Activated T-helper 1 cell treated with anti-CD3 and anti-CD28 coated beads, Interleukin-12 subunit alpha, Interleukin-12 subunit beta, Interleukin-2, Interleukin-4 antibody, amounts not matched to agents 30 ng/mL and 10 ng/mL and 1 ng/mL, durations not matched to agents 14 hours and 24 hours and 36 hours (primary cell): ENCODE data around the gene LRP8. TPM values are rescaled to one million over a fixed set of nuclear protein-coding genes. Genes with fewer than 3 reads are reported as not detected.

Experiments used
- DNase-seq: peaks from one replicate; pipeline ENCODE4 v3.0.0; 2021; ENCODE audit warnings: low spot score
- H3K27ac Mint-ChIP-seq: one replicate; pipeline ENCODE4 v1.8.0; 2021; ENCODE audit warnings: mild to moderate bottlenecking, mixed read lengths
- H3K27me3 Mint-ChIP-seq: one replicate; pipeline ENCODE4 v1.8.0; 2022; ENCODE audit warnings: mild to moderate bottlenecking, moderate library complexity, mixed read lengths; ENCODE audit not compliant: insufficient read depth
- H3K36me3 Mint-ChIP-seq: one replicate; pipeline ENCODE4 v1.8.0; 2021; ENCODE audit warnings: low read depth, mixed read lengths
- H3K4me1 Mint-ChIP-seq: one replicate; pipeline ENCODE4 v1.8.0; 2021; ENCODE audit warnings: low read depth, mixed read lengths
- H3K4me3 Mint-ChIP-seq: one replicate; pipeline ENCODE4 v1.8.0; 2021; ENCODE audit warnings: mild to moderate bottlenecking, moderate library complexity, mixed read lengths
- H3K9me3 Mint-ChIP-seq: one replicate; pipeline ENCODE4 v1.8.0; 2021; ENCODE audit warnings: mixed read lengths
- intact Hi-C: fragments of 100-400 bp; cut with micrococcal nuclease; formaldehyde crosslinking; loops from one replicate; pipeline ENCODE4 v1.15.1; 2024
- total RNA-seq: library from RNA; stranded (reverse); gene quantifications from 2 replicates; pipeline ENCODE4 v1.2.3, GENCODE V29; 2022

The LRP8 gene
- total RNA-seq, 1 donor from 2014 or later, result 87.4 TPM

DNA sequence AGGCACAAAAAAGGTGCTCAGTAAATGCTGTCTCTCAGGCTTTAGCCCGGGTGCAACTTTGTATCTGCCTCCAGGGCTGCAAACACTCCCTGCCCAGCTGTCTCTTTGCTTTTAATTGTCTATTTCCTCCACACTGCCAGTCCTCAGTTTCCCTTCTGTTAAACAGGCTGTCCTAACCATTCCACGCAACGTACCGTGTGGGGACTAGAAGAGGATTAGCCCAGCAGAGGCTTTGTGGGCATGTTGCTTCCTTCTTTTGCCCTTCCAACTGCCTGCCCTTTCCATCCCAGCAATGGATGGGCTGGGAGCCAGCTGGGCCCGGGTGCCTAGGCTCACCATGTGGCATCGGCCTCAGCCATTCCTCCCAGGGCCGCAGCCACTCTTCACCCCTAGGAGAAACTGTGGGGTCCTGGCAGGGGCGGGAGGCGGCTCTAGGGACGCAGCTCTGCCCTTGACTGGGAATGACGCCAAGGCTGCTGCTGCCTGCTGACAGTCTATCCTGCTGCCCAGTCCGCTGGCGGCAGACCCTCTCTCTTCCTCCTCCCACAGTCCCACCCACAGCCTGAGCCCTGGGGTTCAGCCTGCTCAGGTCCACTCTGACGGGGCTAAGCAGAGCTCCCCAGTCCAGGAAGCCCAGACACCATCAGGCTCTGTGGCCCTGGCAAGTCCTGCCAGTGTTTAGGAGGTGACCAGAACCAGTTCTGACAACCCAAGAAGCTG lies 40.6 kb upstream of the LRP8 start:
- Mint-ChIP-seq H3K27me3 (peaks cover 1% of the 10 kb centered on the region), H3K4me3 (peak overlapping the region; percentile 78), H3K36me3 (no peaks in the 10 kb centered on the region), H3K27ac (peak overlapping the region; percentile 72), H3K9me3 (no peaks in the 10 kb centered on the region), H3K4me1 (peaks cover 15% of the 10 kb centered on the region)
- intact Hi-C loops, result loop anchor here (1.0 kb wide), 1 partner anchor 42 kb away; no protein-coding TSS in a partner anchor
- no peak for DNase-seq

DNA sequence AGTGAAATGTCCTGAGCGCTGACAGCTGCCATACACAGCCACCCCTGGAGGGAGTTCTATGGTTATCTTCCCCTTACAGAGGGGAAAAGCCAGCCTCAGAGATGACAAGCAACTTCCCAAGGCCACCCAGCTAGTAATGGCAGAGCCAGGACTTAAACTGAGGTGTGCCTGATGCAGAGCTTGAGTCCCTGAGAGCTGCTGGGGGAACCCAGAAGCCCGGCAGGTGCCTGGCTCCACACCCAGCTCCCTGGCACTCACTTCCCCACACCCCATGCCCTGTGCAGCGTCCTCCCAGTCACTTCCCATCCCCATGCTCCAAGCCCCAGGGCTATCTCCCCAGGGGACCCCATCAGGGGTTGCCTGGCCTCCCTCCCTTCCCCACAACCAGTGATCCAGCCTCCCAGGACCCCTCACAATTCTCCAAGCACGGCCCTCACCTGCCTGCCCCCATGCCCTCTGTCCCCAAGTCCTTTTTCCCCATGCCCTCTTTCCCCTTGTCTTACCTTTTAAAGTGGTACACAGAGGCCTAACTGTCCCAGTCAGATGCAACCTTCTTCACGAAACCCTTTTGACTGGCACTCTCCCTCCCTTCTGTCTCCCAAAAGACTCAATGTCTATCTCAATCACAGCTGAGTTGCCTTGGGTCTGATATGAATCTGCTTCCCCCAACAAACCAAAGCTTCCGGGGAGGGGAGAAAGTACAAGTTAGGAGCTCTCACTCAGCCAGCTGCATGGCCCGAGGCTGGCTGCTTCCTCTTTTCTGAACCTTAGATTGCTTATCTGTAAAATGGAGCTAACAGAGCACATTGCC lies 39.8 kb upstream of the LRP8 start:
- Mint-ChIP-seq H3K4me1 (peaks cover 15% of the 10 kb centered on the region), H3K4me3 (peak overlapping the region; percentile 78), H3K27ac (peak overlapping the region; percentile 72), H3K27me3 (peaks cover 1% of the 10 kb centered on the region), H3K36me3 (no peaks in the 10 kb centered on the region), H3K9me3 (no peaks in the 10 kb centered on the region)
- intact Hi-C loops, result loop anchor here (1.0 kb wide), 1 partner anchor 41 kb away; no protein-coding TSS in a partner anchor
- peak; percentile 27 for DNase-seq

DNA sequence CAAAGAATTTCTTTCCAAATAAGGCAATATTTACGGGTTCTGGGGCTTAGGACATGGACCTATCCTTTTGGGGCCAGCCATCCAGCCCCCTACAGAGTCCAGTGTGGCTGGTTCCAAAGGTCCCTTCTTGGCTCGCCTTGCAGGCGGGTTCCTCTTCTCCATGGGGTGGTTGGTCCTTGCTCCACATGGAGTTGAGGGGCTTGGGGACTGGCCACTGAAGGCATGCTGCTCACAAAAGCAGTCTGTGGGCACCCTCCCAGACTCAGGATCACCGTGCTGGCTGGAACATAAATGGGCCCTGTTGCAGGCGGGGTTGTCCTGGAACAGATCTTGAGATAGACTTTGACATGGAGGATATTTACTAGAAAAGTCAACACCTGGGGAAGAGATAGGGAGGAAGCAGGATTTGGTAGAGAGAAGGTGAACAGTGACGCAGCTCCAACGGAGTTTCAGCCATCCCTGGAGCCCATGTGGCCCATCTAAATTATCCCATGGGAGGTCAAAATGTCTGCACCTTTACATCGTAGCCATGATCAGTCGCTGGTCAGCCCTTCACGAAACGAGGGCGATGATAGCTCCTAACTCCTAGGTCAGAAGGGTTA lies 39.1 kb upstream of the LRP8 start:
- Mint-ChIP-seq H3K27me3 (peaks cover 1% of the 10 kb centered on the region), H3K4me1 (peaks cover 15% of the 10 kb centered on the region), H3K27ac (no peak overlapping the region), H3K36me3 (no peaks in the 10 kb centered on the region), H3K4me3 (no peak overlapping the region), H3K9me3 (no peaks in the 10 kb centered on the region)
- no peak for DNase-seq
- intact Hi-C loops, result no loop called here

DNA sequence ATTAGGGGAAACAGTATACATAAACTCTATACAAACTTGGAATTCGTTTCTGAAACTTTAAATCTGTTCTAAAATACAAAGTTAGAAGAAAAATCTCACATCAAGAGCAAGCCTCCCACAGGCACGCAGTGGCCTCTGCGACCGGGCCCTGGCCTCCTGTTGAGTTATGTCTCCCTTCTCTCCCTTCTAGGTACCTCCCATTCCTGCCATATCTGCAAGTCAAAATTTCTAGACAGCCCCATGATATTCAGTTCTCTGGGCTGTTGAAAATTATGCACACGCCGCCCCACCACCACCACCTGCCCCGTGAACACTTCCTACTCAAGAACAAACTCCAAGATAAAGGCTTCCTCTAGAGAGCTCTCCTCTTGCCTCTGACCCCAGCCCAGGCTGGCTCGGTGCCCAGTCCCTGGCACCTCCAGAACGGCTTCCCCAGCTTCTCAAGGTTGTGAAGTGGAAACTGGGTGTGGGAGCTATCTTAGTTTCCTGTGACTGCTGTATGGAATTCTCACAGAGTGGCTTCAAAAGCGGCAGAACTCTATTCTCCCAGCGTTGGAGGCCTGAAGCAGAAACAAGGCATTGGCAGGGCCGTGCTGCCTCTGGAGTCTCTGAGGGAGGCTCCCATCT lies 37.7 kb upstream of the LRP8 start:
- intact Hi-C loops, result no loop called here
- peaks cover 1% of the 10 kb centered on the region for H3K27me3 Mint-ChIP-seq
- H3K4me1 Mint-ChIP-seq, result peaks cover 15% of the 10 kb centered on the region
- H3K4me3 Mint-ChIP-seq, result no peak overlapping the region
- no peak overlapping the region for H3K27ac Mint-ChIP-seq
- DNase-seq, result no peak
- no peaks in the 10 kb centered on the region for H3K36me3 Mint-ChIP-seq
- no peaks in the 10 kb centered on the region for H3K9me3 Mint-ChIP-seq

DNA sequence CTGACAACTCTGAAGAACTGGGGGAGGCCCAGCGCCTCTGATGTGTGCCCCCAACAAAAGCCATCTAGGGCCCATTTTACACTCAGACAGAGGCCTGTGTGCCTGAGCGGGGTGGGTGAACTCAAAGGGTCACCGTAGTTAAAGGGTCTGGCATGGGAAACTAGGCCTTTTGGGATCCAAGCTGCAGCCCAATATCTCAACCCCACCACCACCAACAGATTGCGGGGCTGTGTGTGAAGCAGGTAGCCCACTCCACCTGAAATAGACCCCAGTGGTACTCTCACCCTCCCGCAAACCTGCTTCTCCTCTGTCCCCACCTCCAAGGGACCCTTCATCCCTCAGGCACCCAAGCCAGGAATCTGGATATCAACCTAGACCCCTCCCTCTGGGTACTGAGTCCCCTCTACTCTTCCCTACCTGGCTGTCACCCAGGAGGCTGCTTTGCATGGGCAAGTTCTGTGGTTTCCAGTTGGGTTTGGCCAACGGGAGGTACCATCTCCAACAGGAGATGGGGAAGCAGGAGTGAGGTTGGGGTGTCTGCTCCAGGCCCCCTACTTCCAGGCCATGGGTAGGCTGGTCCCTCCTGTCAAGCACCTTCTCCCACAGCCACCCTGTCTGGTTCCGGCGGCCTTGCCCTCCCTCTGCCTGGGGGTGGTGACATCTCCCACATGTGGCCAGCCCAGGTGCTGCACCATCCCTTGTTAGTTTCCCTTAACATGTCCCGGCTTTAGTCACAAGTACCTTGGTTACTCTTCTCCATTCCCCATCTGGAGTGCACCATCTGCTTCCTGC lies 35.2 kb upstream of the LRP8 start:
- H3K36me3 Mint-ChIP-seq, result no peaks in the 10 kb centered on the region
- H3K4me1 Mint-ChIP-seq, result peaks cover 4% of the 10 kb centered on the region
- peaks cover 21% of the 10 kb centered on the region for H3K27me3 Mint-ChIP-seq
- no peak overlapping the region for H3K4me3 Mint-ChIP-seq
- DNase-seq, result no peak
- H3K27ac Mint-ChIP-seq, result peak overlapping the region; percentile 34
- intact Hi-C loops, result no loop called here
- no peaks in the 10 kb centered on the region for H3K9me3 Mint-ChIP-seq

DNA sequence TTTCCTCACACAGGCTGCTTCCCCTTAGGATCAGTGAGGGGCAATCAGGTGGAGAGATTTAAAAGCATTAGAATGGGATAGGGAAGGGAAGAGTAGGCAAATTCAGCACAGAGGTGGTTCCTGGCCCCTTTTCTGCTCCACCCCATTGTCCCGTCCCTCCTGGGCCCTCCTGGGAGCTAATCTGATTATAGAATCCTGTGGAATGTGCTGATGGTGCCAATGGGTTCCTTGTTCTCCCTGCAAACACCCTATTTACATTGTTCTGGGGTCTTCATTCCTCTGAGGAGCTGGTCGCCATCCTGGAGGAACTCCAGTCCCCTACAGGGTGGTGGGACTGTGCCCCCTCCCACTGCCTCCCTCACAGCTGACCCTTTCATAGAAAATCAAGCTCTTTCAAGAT lies 34.4 kb upstream of the LRP8 start:
- Mint-ChIP-seq H3K36me3 (no peaks in the 10 kb centered on the region), H3K9me3 (no peaks in the 10 kb centered on the region), H3K4me1 (no peaks in the 10 kb centered on the region), H3K4me3 (no peak overlapping the region), H3K27me3 (peaks cover 24% of the 10 kb centered on the region), H3K27ac (no peak overlapping the region)
- intact Hi-C loops, result no loop called here
- DNase-seq, result no peak

GRCh38 chr1:53361541-53361961 lies 33.7 kb upstream of the LRP8 start:
- no peak overlapping the region for H3K4me3 Mint-ChIP-seq
- H3K27me3 Mint-ChIP-seq, result peaks cover 30% of the 10 kb centered on the region
- no peak for DNase-seq
- H3K27ac Mint-ChIP-seq, result no peak overlapping the region
- intact Hi-C loops, result no loop called here
- no peaks in the 10 kb centered on the region for H3K36me3 Mint-ChIP-seq
- peaks cover 5% of the 10 kb centered on the region for H3K9me3 Mint-ChIP-seq
- H3K4me1 Mint-ChIP-seq, result no peaks in the 10 kb centered on the region

GRCh38 chr1:53359934-53360276 lies 32.0 kb upstream of the LRP8 start:
- Mint-ChIP-seq H3K4me3 (no peak overlapping the region), H3K9me3 (peaks cover 5% of the 10 kb centered on the region), H3K27me3 (peaks cover 31% of the 10 kb centered on the region), H3K27ac (no peak overlapping the region), H3K36me3 (no peaks in the 10 kb centered on the region), H3K4me1 (no peaks in the 10 kb centered on the region)
- intact Hi-C loops, result no loop called here
- no peak for DNase-seq

DNA sequence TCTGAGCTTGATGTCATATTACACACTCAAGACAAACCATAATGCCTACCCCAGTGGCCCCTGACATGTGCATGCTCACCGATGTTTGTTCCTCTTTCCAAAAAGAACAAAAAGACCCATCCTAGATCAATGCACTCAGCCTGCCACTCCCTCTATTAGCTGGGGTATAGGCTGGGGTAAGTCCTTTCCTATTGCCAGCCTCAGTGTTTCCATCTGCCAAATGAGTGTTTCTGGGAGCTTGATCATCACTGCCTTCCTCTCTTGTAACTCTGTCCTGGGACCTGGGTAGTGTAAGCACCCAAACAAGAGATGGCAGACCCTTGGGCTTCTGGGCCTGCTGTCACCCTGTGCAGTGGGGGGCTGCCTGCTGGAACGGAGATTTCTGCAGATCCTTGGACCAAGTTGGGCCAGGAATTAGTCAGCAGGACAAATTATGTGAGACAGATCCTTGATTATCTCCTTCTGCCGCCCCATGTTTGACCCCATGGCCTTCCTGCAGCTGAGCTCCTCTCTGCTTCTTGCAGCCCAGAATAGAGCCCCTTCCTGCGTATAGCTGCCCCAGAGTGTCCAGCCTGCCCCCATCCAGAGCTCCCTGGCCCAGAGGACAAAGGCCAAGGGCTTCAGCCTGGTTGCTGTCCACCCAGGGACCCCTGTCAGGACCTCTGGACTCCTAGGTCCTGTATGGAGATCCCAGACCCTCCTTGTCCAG lies 31.5 kb upstream of the LRP8 start:
- peaks cover 31% of the 10 kb centered on the region for H3K27me3 Mint-ChIP-seq
- no peak overlapping the region for H3K4me3 Mint-ChIP-seq
- intact Hi-C loops, result no loop called here
- H3K36me3 Mint-ChIP-seq, result no peaks in the 10 kb centered on the region
- H3K27ac Mint-ChIP-seq, result no peak overlapping the region
- DNase-seq, result no peak
- no peaks in the 10 kb centered on the region for H3K4me1 Mint-ChIP-seq
- H3K9me3 Mint-ChIP-seq, result peaks cover 5% of the 10 kb centered on the region

GRCh38 chr1:53356637-53357036 lies 28.8 kb upstream of the LRP8 start:
- no peak overlapping the region for H3K27ac Mint-ChIP-seq
- intact Hi-C loops, result no loop called here
- H3K4me1 Mint-ChIP-seq, result no peaks in the 10 kb centered on the region
- no peak overlapping the region for H3K4me3 Mint-ChIP-seq
- H3K27me3 Mint-ChIP-seq, result peaks cover 51% of the 10 kb centered on the region
- peaks cover 5% of the 10 kb centered on the region for H3K9me3 Mint-ChIP-seq
- no peak for DNase-seq
- no peaks in the 10 kb centered on the region for H3K36me3 Mint-ChIP-seq

GRCh38 chr1:53354119-53354518 lies 26.2 kb upstream of the LRP8 start:
- Mint-ChIP-seq H3K4me1 (no peaks in the 10 kb centered on the region), H3K27me3 (peaks cover 40% of the 10 kb centered on the region), H3K4me3 (no peak overlapping the region), H3K36me3 (no peaks in the 10 kb centered on the region), H3K27ac (no peak overlapping the region), H3K9me3 (peaks cover 5% of the 10 kb centered on the region)
- no peak for DNase-seq
- intact Hi-C loops, result no loop called here

GRCh38 chr1:53352561-53352960 lies 24.7 kb upstream of the LRP8 start:
- H3K4me1 Mint-ChIP-seq, result no peaks in the 10 kb centered on the region
- H3K27me3 Mint-ChIP-seq, result peaks cover 29% of the 10 kb centered on the region
- peaks cover 5% of the 10 kb centered on the region for H3K9me3 Mint-ChIP-seq
- DNase-seq, result no peak
- no peak overlapping the region for H3K4me3 Mint-ChIP-seq
- no peaks in the 10 kb centered on the region for H3K36me3 Mint-ChIP-seq
- intact Hi-C loops, result no loop called here
- H3K27ac Mint-ChIP-seq, result no peak overlapping the region
